GM19193 (cell line): Measurements from ENCODE around the gene UCKL1.

ENCODE experiments used
- POLR2A ChIP-seq: IDR thresholded peaks from 4 replicates; pipeline ENCODE4 v1.6.1; 2011; ENCODE audit not compliant: insufficient read depth, insufficient read length; ENCODE audit errors: extremely low read depth

Gene UCKL1

GRCh38 chr20:63953764-63954429 is 2.3 kb downstream of the UCKL1 start:
- TF ChIP-seq POLR2A = no peak

DNA sequence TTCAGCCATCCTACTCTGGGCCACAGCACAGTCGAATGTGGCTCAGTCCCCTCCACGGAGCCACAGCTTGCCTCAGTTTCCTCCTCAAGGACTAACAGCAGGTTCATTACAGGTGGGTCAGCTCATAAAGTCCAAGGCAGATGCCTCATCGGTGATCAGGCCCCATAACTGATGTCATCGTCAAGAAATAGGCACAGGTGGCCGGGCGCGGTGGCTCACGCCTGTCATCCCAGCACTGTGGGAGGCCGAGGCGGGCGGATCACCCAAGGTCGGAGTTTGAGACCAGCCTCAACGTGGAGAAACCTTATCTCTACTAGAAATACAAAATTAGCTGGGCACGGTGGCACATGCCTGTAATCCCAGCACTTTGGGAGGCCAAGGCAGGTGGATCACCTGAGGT is 3.4 kb downstream of the UCKL1 start:
- TF ChIP-seq POLR2A = no peak

DNA sequence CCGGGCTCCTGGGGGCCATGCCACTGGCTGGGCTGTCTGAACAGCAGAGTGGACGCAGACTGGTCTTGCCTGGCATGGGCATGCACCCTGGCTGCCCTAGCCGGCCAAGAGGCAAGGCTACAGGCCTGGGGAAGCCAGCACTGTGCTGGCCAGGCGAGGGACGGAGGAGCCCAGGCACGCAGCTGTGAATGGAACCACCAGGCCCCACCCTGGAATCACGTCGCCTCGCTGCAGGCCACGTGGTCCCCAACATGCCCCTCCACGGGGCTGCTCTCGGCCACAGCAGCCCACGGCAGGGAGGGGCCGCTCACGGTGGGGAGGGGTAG is 4.0 kb downstream of the UCKL1 start:
- no peak for TF ChIP-seq POLR2A

DNA sequence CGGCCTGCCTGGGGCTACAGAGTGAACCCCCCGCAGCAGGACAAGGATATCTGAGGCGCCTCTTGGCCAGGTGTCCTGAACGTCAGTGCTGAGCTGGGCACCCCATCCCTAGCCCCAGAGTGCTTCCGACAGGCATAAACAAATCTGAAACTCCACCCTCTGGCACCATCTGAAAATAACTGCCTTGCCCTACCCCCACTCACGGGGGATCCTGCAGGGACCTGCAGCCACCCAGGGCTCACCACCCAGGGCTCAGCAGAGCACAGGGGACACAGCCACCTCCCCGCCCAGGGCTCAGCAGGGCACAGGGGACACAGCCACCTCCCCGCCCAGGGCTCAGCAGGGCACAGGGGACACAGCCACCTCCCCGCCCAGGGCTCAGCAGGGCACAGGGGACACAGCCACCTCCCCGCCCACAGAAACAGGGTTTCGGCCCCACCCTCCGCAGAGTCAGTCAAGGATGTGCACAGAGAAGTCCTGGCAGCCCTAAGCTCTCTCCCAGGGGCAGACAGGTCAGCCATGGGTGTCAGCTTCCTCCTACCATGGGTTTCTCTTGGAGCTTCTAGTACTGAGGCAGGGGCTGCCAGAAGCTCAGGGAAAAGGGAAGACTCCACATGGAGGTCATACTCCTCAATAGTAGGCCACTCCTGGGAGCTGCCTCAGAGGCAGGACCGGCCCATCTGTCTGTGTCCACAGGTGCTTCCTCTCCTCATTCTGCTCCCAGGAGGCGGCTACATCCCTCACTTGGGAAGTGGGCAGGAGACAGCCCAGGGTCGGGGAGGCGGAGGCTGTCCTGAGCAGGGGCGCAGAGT is 4.6 kb downstream of the UCKL1 start:
- no peak for TF ChIP-seq POLR2A

DNA sequence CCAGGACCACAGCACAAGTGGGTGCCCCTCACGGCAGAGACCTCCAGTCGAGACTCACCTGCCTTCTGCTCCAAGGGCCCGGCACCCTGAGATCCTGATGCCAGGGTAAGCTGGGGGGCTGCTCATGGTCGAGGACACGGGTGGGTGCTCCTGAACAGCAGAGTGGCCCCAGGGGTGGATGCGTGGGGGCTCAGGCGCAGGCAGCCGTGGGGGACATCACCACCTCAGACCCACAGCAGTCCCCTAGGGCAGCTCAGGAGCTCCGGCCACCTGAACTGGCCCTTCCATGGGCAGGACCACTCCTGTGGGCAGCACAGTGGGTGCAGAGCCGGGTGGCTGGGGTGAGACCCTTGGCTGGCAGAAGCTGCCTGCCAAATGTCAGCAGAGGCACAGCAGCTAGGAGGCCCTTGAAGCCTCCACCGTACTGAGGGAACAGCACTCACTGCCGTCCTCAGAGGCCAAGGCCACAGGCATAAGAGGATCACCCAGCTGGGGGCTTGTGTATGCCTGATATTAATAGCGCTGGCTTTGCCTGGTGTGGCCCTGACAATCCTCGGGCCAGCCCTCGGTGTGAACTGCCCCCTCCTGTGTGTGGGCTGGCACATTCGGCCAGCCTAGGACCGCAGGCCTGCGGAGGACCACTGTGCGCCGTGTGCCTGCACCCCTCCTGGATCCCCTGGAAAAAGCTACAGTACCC is 5.4 kb downstream of the UCKL1 start:
- TF ChIP-seq POLR2A = no peak

- no peak for TF ChIP-seq POLR2A
These were observed 8.4 kb downstream of the UCKL1 start for GRCh38 chr20:63947638-63948456.

DNA sequence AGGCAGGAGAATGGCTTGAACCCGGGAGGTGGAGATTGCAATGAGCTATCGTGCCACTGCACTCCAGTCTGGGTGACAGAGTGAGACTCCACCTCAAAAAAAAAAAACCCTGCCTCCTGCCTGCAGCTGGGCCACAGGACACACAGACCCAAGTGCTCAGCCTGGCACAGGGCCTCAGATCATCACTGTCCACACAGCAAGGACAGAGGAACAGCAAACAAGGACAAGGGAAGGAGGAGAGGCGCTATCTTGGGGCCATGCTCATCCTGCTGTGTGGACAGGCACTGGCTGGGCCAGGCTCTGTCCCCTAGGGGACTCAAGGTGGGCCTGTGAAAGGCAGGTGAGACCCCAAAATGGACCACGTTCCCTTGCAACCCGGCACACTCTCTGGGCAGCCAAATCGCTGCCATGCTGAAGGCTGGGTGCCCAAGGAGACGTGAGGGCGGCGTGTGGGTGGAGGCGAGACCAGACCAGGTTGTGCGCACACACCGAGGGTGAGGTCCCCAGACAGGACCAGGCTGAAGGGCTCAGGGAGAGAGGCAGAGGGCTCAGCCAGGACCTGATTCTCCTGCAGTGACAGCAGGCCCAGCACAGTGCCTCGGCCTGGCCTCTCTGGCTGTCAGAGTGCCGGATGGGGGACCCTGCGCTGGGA is 9.1 kb downstream of the UCKL1 start:
- no peak for TF ChIP-seq POLR2A

GRCh38 chr20:63945921-63946920 is 10.0 kb downstream of the UCKL1 start:
- no peak for TF ChIP-seq POLR2A

DNA sequence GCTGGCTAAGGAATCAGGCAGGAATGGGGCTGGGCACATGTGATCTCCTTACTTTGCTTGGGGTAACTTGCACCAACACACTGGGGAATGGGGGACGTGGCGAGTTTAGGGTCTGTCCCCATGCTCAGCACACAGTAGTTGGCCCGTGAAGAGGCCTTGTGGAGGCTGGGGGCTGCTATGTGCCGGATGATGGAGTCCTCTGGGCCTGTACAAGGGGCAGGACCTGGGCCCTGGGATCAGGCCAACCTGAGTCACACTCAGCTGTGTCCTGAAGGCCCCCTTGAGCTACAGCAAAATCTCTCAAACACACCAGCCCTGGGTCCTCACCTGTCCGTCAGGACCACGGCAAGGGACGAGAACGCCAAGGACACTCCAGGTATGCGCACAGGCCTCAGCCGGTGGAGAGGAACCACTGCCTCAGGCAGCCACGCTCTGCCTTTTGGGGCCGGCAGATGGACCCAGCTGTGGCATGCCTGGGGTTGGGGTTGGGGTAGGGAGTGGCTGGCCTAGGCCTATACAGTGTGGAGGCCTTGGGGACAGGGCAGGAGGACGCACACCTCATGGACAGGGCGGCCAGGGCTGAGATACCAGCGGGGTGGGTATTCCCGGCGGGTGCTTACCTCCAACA is 11.1 kb downstream of the UCKL1 start:
- TF ChIP-seq POLR2A = no peak

DNA sequence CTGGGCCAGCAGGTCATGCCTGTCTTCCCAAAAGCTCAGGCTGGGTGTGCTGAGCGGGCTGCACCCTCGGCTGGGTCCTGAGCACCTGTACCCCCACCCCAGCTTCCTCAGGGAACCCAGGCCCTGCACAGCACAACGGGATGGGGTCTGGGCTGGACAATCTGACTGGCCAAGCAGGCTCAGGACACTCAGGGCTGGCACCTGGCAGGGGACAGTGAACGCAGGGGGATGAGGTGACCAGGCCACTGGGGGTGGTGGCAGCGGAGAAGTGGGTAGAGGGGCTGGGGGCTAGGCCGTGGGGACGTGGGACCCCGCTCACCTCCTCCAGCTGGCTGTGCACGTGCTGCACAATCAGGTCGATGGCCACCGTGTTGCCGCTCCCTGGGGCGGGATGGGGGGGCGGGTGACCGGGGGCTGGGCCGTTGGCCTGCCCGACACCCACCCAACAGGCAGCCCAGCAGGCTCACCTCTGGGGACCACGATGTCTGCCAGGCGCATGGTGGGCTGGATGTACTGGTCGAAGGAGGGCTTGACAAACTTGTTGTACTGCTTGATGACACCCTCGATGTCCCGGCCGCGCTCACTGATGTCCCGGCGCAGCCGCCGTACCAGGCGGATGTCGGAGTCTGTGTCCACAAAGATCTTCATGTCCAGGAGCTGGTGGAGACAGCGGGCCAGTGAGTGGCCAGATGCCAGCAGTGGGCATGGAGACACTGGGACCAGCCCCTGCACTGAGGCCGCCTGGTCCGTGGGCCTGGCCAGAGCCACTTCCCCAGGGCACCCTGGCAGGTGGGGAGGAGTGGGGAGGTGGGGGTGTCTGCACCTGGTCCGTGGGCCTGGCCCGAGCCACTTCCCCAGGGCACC is 11.9 kb downstream of the UCKL1 start:
- TF ChIP-seq POLR2A = no peak

DNA sequence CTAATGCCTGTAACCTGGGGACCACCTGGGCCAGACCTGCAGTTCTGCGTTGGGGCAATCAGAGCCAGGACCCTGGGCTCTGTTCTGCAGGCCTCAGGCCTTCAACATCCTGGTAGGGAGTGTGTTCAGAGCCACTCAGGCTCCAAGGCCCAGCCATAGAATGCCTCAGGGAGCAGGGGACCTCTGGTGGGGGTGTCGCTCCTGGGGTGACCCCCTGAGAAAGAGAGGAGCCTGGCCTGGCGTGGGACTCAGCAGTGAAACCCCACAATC is 12.5 kb downstream of the UCKL1 start:
- no peak for TF ChIP-seq POLR2A

GRCh38 chr20:63942969-63943807 is 13.0 kb downstream of the UCKL1 start:
- no peak for TF ChIP-seq POLR2A
